NCI-H2029 (cell line): ENCODE measurements around the gene SRRM1.
"Not testable (repeated sequence)": the region's sequence is repeated elsewhere in the genome, so short reads cannot be mapped to it uniquely, and the experiment has no call there.

Experiments
- DNase-seq: peaks from one replicate; lab custom pipeline; 2025; lab: John Stamatoyannopoulos, UW

SRRM1 gene

DNA sequence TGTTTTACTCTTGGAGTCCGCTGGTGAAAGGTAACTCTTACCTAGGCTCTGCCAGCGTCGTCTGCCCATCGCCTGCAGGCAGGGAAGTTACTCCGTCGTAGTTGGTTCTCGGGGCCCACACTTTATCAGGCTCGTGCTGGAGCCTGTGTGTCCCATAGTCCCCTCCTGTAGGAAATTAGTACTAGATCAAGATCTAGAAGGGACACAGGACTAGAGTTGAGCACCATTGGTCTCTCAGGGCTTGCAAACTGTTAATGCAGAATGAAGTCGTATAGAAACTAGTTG is 940 bp downstream of the SRRM1 start:
- DNase-seq: no peak

GRCh38 chr1:24648919-24649318 is 5.8 kb downstream of the SRRM1 start:
- DNase-seq: no peak

DNA sequence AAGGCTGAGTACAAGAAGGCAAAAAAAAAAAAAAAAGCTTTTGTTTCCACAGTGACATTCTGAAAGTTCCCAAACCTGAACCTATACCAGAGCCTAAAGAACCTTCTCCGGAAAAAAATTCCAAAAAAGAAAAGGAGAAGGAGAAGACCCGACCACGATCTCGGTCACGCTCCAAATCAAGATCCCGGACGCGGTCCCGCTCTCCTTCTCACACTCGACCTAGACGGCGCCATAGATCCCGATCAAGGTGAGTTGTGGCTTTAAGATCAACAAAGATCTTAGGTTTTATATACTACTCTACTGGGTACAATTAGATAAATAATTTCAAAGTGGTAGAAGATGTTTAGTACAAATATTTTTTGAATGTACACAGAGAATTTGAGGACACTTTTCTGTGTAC is 9.3 kb downstream of the SRRM1 start:
- no peak for DNase-seq

GRCh38 chr1:24654010-24654409 is 10.9 kb downstream of the SRRM1 start:
- DNase-seq: no peak

DNA sequence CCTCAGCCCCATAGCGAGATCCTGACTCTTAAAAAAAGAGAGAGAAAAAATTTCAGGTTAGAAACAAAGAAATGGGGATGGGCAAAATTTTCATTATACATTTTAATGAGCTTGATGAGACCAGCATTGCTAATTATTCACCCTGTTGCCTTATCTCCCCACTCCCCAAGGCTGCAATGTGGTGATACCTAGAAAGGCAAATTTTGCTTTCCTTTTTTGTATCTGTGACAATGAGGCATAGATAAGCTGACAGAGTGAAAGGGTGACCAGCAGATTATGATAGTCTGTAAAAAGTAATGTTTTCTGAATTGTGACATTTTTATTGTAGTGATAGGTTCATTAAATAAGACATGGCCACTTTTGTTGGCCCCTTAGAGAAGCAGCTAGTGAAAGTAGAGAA is 12.9 kb downstream of the SRRM1 start:
- no peak for DNase-seq

DNA sequence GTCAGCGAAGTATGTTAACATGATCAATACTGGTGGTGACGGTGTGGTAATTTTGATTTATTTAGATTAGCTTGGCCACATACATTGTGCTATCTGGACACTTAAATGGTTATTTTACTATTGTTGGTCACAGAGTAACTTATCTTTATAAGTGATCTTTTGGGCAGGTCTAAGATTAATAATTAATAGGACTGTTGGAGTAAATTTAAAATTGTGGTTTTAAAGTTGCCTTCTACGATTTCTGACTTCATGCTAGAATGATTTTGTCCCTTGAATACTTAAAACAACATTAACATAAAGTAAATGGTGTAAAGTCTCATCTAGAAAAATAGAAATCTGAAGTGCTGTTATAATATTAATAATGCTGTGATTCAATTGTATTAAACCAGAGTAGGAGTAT is 14.7 kb downstream of the SRRM1 start:
- no peak for DNase-seq

GRCh38 chr1:24659166-24659904 is 16.2 kb downstream of the SRRM1 start:
- no peak for DNase-seq

- DNase-seq: no peak
Measured at GRCh38 chr1:24659993-24660665, 17.0 kb downstream of the SRRM1 start.

DNA sequence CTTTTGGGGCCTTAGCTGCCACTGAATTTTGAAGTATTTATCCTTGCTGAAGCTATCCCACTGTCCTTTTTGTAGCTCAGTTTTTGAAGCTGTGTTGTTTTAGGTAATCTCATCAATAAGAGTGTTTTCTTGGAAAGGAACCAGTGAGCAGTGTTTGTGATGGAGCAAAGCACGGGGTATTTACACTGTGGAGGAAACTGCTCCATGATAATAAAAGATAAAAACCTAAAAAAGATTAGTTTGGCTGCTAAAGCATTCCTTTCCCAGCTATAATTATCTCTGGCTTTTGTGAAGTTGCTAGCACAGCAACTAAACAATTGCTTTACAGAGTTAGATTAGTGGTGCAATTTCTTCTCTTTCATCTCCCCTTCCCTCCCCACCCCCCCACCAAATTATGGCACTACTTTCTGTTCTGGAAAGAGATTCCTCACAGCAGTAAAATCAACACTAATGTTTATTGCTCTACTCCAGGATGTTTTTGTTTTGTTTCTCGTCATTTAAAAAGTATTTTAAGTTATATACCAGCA is 21.5 kb downstream of the SRRM1 start:
- no peak for DNase-seq

- no peak for DNase-seq
Measured at GRCh38 chr1:24666794-24667193, 23.7 kb downstream of the SRRM1 start.

- DNase-seq: not testable (repeated sequence)
Measured at GRCh38 chr1:24671372-24671771, 28.3 kb downstream of the SRRM1 start.

- DNase-seq: not testable (repeated sequence)
Measured at GRCh38 chr1:24672686-24673085, 29.6 kb downstream of the SRRM1 start.

DNA sequence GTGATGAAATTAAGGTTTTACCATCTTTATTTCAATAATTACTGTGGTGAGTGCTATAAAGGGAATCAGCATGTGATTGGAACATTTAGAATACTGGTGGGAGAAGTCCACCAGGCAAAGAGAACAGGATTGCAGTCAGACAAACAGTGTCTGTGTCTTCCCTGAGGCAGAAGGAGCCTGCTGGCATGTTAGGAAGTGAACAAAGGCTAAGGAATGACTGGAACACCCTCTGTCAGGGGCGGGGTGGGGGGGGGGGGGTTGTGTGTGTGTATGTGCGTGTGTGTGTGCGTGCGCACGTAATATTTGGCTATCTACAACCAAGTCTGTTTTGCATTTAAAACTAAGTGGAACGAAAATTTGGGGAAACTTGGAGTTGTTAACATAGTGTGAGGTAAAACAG is 30.2 kb downstream of the SRRM1 start:
- no peak for DNase-seq

DNA sequence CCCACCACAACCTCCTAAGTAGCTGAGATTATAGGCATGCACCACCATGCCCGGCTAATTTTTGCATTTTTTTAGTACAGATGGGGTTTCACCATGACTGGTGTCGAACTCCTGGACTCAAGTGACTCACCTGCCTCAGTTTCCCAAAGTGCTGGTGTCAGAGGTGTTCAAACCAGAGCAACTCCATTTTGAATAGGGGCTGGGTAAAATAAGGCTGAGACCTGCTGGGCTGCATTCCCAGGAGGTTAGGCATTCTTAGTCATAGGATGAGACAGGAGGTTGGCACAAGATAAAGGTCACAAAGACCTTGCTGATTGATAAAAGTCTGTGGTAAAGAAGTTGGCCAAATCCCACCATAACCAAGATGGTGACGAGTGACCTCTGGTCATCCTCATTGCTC is 35.3 kb downstream of the SRRM1 start:
- not testable (repeated sequence) for DNase-seq

- DNase-seq: no peak
Measured at GRCh38 chr1:24679725-24680124, 36.6 kb downstream of the SRRM1 start.

GRCh38 chr1:24683713-24684162 is 40.6 kb downstream of the SRRM1 start:
- DNase-seq: no peak

- no peak for DNase-seq
Measured at GRCh38 chr1:24688033-24688432, 44.9 kb downstream of the SRRM1 start.

DNA sequence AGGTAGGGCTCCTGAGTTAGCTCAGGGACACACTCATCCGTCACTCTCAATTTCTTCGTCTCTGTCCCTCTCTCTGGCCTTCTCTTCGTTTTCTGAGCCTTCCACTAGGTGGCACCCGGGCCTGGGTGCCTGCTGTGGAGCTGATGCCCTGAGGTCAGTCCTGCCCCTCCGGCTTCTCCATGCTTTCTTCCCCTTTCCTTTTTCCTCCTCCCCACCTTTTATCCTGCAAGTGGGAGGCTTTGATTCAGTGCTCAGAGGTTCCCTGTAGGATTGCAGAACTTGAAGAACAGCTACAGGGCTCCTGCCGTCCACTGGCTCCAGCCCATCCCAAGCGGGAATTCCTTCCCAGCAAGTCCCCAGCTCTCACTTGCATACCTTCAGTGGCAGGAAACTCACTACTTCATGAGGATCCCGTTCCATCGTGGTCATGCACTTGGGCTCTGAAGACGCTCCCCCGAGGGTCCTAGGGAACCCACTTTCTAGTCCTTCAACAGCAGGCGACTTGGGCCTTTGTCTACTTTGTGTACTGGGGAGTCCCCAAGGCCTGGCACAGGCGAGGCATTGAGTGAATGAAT is 45.6 kb downstream of the SRRM1 start:
- peak; percentile 16 for DNase-seq

DNA sequence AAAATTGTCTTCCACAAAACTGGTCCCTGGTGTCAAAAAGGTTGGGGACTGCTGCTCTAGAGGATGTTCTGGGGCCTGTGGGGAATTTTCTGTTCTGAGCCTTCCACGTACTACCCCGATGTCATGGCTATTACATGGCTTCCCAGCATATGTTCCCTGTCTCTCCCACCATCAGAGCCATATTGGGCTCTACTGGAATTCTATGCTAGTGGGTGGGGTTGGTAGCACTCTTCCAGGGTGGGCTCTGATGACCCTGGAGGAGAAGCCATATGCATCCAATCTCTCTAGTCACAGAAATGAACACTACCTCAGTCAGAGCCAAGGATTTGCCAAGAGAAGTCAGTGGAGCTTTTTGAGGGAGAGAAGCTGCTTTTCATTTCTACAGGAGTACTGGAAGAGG is 47.9 kb downstream of the SRRM1 start:
- no peak for DNase-seq

GRCh38 chr1:24692351-24692980 is 49.4 kb downstream of the SRRM1 start:
- DNase-seq: no peak

DNA sequence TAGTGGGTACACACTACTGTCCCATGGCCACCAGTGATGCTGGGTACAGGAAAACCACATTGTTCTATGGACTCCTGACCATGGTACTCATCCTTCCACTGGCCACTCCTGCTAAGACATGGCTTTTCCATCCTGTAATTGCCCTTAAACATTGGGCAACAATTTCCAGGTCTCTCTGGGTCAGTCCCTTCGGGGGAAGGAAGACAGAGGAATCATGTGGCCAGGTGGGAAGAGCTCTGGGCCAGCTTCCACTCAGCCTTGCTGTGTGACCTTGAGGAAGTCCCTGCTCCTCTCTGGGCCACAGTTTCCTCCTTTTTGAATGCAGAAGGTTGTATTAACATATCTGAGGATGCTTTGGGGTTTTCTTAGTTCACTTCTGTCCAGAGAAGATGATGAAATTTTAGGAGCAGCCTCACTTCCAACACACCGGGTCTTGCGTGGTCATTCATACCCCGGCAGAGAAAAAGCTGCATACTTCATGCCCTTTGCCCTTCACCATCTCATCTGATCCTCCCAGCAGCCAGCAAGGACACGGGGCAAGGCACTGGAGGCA is 50.8 kb downstream of the SRRM1 start:
- DNase-seq: no peak

DNA sequence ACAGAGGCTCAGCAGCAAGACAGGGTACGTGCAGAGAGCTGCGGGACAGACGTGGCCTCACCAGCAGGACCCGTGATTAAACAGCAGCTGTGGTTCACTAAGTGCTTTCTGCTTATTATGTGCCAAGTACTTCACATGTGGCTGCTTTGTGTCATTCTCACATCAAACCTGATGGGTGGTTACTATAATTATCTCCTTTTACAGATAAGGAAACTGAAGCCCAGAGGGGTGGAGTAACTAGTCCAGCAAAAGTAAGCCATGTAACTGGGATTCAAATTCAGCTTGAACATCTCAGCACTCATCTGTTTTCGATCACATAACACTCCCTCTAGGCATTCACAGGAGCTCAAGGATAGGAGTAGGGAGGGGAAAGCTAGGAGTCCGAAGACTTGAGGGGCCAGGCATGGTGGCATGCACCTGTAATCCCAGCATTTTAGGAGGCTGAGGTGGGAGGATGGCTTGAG is 51.3 kb downstream of the SRRM1 start:
- peak; percentile 88 for DNase-seq
